CD4-positive, alpha-beta T cell (primary cell): ENCODE data around the gene TET2. TPM values are rescaled to one million over a fixed set of nuclear protein-coding genes. Genes with fewer than 3 reads are reported as not detected.

Experiments
- ATAC-seq: fragments of 200-7000 bp; cut with Tn5 transposase; one replicate; pipeline ENCODE4 v1.10.0; 2022; ENCODE audit warnings: mild to moderate bottlenecking; ENCODE audit not compliant: poor library complexity
- CTCF ChIA-PET: fragments of 350-600 bp; sonication (Branson Sonifier 250); formaldehyde crosslinking; loops from one replicate; lab custom pipeline; 2021; ENCODE audit warnings: antibody characterized with exemption, inconsistent platforms; lab: Charles Lee
- POLR2A ChIA-PET: fragments of 350-600 bp; sonication (Branson Sonifier 250); formaldehyde crosslinking; loops from one replicate; lab custom pipeline; 2021; ENCODE audit warnings: antibody characterized with exemption, inconsistent platforms; lab: Charles Lee
- DNase-seq, 14 experiments: peaks; one replicate each; pipeline ENCODE4 v3.0.0-alpha.2; 2013 to 2020; ENCODE audit warnings: mixed read lengths in 2 of 14
- H3K27ac ChIP-seq, 2 donors: one replicate each; pipeline versions ENCODE4 v1.5.1 to v1.7.0; 2013; ENCODE audit warnings: low read length in 2 of 2, low read depth in 1 of 2, mild to moderate bottlenecking in 1 of 2
- H3K27me3 ChIP-seq, 2 experiments: 1 replicate in 1 of 2; 2 replicates in 1 of 2; pipeline versions ENCODE4 v1.6.1 to v1.7.0; 2013; ENCODE audit warnings: low read length in 2 of 2, control low read depth in 1 of 2, mild to moderate bottlenecking in 1 of 2, moderate library complexity in 1 of 2; ENCODE audit not compliant: insufficient read depth in 2 of 2, control insufficient read depth in 1 of 2
- H3K36me3 ChIP-seq: one replicate; pipeline ENCODE4 v1.6.1; 2013; ENCODE audit warnings: low read length, control low read depth; ENCODE audit not compliant: insufficient read depth
- H3K4me1 ChIP-seq: one replicate; pipeline ENCODE4 v1.6.1; 2013; ENCODE audit warnings: low read length, control low read depth; ENCODE audit not compliant: insufficient read depth
- H3K4me3 ChIP-seq: one replicate; pipeline ENCODE4 v1.5.1; 2013; ENCODE audit warnings: mild to moderate bottlenecking, low read length, moderate library complexity
- H3K9me3 ChIP-seq, 2 experiments: 1 replicate in 1 of 2; 2 replicates in 1 of 2; pipeline versions ENCODE4 v1.6.1 to v1.7.0; 2013; ENCODE audit warnings: low read length in 2 of 2, mild to moderate bottlenecking in 2 of 2, control low read depth in 1 of 2, moderate library complexity in 1 of 2; ENCODE audit not compliant: control insufficient read depth in 1 of 2, insufficient read depth in 1 of 2
- H3K27ac Mint-ChIP-seq: one replicate; pipeline ENCODE4 v1.8.0; 2020; ENCODE audit warnings: mixed read lengths
- H3K27me3 Mint-ChIP-seq: one replicate; pipeline ENCODE4 v1.8.0; 2021; ENCODE audit warnings: mixed read lengths
- H3K36me3 Mint-ChIP-seq: one replicate; pipeline ENCODE4 v1.8.0; 2021; ENCODE audit warnings: low read depth, mixed read lengths
- H3K4me1 Mint-ChIP-seq: one replicate; pipeline ENCODE4 v1.8.0; 2021; ENCODE audit warnings: low read depth, mixed read lengths
- H3K4me3 Mint-ChIP-seq: one replicate; pipeline ENCODE4 v1.8.0; 2020; ENCODE audit warnings: mild to moderate bottlenecking, mixed read lengths
- H3K9me3 Mint-ChIP-seq: one replicate; pipeline ENCODE4 v1.8.0; 2020; ENCODE audit warnings: mixed read lengths
- CTCF ChIP-seq: fragments of 200-600 bp; IDR thresholded peaks from one replicate; pipeline ENCODE4 v1.8.0; 2022; ENCODE audit warnings: antibody characterized with exemption, mild to moderate bottlenecking
- intact Hi-C, 2 experiments: fragments of 100-400 bp; cut with DNase I in 1 of 2; cut with micrococcal nuclease in 1 of 2; formaldehyde crosslinking; loops; one replicate each; pipeline versions ENCODE4 v1.15.1 to v1.9.0; 2023 to 2025; cut with DNase I, micrococcal nuclease
- total RNA-seq, 174 experiments: library from RNA in 2 of 174; stranded (reverse) in 2 of 174; gene quantifications; one replicate each; pipeline ENCODE4 v1.2.3 and lab custom pipeline; 2021 to 2026

Gene TET2
- total RNA-seq, 2 experiments from 2014 or later = 31.0 to 32.0 TPM

GRCh38 chr4:105154576-105154975, 7.9 kb downstream of the TET2 start:
- intact Hi-C loops = no loop called here
- H3K27ac Mint-ChIP-seq = no peak overlapping the region
- no peaks in the 10 kb centered on the region for H3K9me3 Mint-ChIP-seq
- H3K4me1 Mint-ChIP-seq = peaks cover 52% of the 10 kb centered on the region
- DNase-seq (no peak), ATAC-seq (no peak)
- Histone ChIP-seq H3K36me3 (no peaks in the 10 kb centered on the region), H3K27me3 (no peaks in the 10 kb centered on the region), H3K4me1 (no peaks in the 10 kb centered on the region), H3K9me3 (no peaks in the 10 kb centered on the region), H3K4me3 (no peak overlapping the region), H3K27ac (no peak overlapping the region)
- H3K4me3 Mint-ChIP-seq = no peak overlapping the region
- no peaks in the 10 kb centered on the region for H3K36me3 Mint-ChIP-seq
- POLR2A ChIA-PET = no interaction called here
- no peaks in the 10 kb centered on the region for H3K27me3 Mint-ChIP-seq
- CTCF ChIA-PET = no interaction called here
- no peak for TF ChIP-seq CTCF

DNA sequence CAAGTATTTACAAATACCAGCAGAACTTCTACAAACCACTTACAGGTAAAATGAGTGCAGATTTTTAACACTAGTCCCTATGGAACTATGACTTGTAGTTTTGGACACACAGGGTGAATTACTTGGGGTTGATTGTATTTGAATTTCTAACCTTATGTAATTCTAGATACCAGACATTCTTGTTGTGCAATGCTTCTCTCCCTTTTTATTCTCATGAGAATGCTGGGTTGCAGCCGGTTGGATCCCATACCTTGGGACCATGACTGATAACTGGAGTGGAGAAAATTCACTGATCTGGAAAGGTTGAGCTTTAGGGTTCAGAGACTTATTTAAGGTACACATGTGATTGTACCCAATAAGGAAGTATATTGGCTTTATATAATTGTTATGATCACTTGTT, 8.8 kb downstream of the TET2 start:
- peaks cover 51% of the 10 kb centered on the region for H3K4me1 Mint-ChIP-seq

GRCh38 chr4:105158837-105159236, 12.2 kb downstream of the TET2 start:
- intact Hi-C loops = no loop called here
- no peaks in the 10 kb centered on the region for H3K27me3 Mint-ChIP-seq
- no peaks in the 10 kb centered on the region for H3K36me3 Mint-ChIP-seq
- Histone ChIP-seq H3K36me3 (no peaks in the 10 kb centered on the region), H3K27me3 (no peaks in the 10 kb centered on the region), H3K4me1 (no peaks in the 10 kb centered on the region), H3K27ac (no peak overlapping the region), H3K4me3 (no peak overlapping the region), H3K9me3 (no peaks in the 10 kb centered on the region)
- ATAC-seq (no peak), DNase-seq (no peak)
- no peak overlapping the region for H3K27ac Mint-ChIP-seq
- no peaks in the 10 kb centered on the region for H3K9me3 Mint-ChIP-seq
- peaks cover 60% of the 10 kb centered on the region for H3K4me1 Mint-ChIP-seq
- ChIA-PET POLR2A (no interaction called here), CTCF (no interaction called here)
- no peak for TF ChIP-seq CTCF
- no peak overlapping the region for H3K4me3 Mint-ChIP-seq

More for the DNA sequence above, 8.8 kb downstream of the TET2 start:
- H3K27ac ChIP-seq = no peak overlapping the region
- Mint-ChIP-seq H3K9me3 (no peaks in the 10 kb centered on the region), H3K36me3 (no peaks in the 10 kb centered on the region), H3K27ac (no peak overlapping the region), H3K27me3 (no peaks in the 10 kb centered on the region), H3K4me3 (no peak overlapping the region)
- no peaks in the 10 kb centered on the region for H3K4me1 ChIP-seq
- H3K4me3 ChIP-seq = no peak overlapping the region
- no peak for DNase-seq
- no peaks in the 10 kb centered on the region for H3K27me3 ChIP-seq
- TF ChIP-seq CTCF = no peak
- ChIA-PET CTCF (no interaction called here), POLR2A (interaction anchor here (1.2 kb wide), 1 partner anchor 8 kb away, joined by 3 read pairs; the partner anchor contains the start of gene TET2)
- no peak for ATAC-seq
- no peaks in the 10 kb centered on the region for H3K36me3 ChIP-seq
- H3K9me3 ChIP-seq = no peaks in the 10 kb centered on the region
- intact Hi-C loops = no loop called here
